Glomerular visceral epithelial cell (primary cell): ENCODE measurements around the gene TTC9C.
"Not testable (repeated sequence)": the region's sequence is repeated elsewhere in the genome, so short reads cannot be mapped to it uniquely, and the experiment has no call there.

Experiments used
- DNase-seq: peaks from one replicate; pipeline ENCODE4 v3.0.0-alpha.2; 2016; ENCODE audit errors: extremely low spot score

The TTC9C gene

GRCh38 chr11:62709247-62710000 lies 18.9 kb upstream of the TTC9C start:
- peak; percentile 69 for DNase-seq

GRCh38 chr11:62710001-62710345 lies 18.3 kb upstream of the TTC9C start:
- DNase-seq: no peak

GRCh38 chr11:62712276-62712812 lies 15.9 kb upstream of the TTC9C start:
- DNase-seq: no peak

- DNase-seq: no peak
Observed at GRCh38 chr11:62712861-62713260, 15.4 kb upstream of the TTC9C start.

GRCh38 chr11:62713343-62713742 lies 14.9 kb upstream of the TTC9C start:
- DNase-seq: peak; percentile 53

- no peak for DNase-seq
Observed at GRCh38 chr11:62715150-62716130, 12.8 kb upstream of the TTC9C start.

GRCh38 chr11:62716206-62716605 lies 12.1 kb upstream of the TTC9C start:
- DNase-seq: no peak

GRCh38 chr11:62716816-62717215 lies 11.5 kb upstream of the TTC9C start:
- DNase-seq: no peak

- no peak for DNase-seq
Observed at GRCh38 chr11:62719302-62719978, 8.8 kb upstream of the TTC9C start.

GRCh38 chr11:62721994-62722393 lies 6.3 kb upstream of the TTC9C start:
- no peak for DNase-seq

GRCh38 chr11:62724171-62724570 lies 4.1 kb upstream of the TTC9C start:
- no peak for DNase-seq

- no peak for DNase-seq
Observed at GRCh38 chr11:62725646-62726045, 2.6 kb upstream of the TTC9C start.

GRCh38 chr11:62726156-62726914 lies 2.0 kb upstream of the TTC9C start:
- DNase-seq: no peak

GRCh38 chr11:62726915-62727164 lies 1.4 kb upstream of the TTC9C start:
- no peak for DNase-seq

GRCh38 chr11:62727165-62727871 lies 968 bp upstream of the TTC9C start, which contains the start of gene HNRNPUL2:
TSS of gene HNRNPUL2 (minus strand) at chr11:62727457. CDS start at chr11:62727156, 301 bp downstream.
- peak; percentile 99 for DNase-seq

GRCh38 chr11:62727872-62728170 lies 465 bp upstream of the TTC9C start:
- peak; percentile 97 for DNase-seq

GRCh38 chr11:62730076-62730475 lies 1.8 kb downstream of the TTC9C start:
- DNase-seq: not testable (repeated sequence)

GRCh38 chr11:62732830-62733229 lies 4.5 kb downstream of the TTC9C start:
- no peak for DNase-seq

GRCh38 chr11:62737196-62737595 lies 8.9 kb downstream of the TTC9C start:
- DNase-seq: no peak

- no peak for DNase-seq
Observed at GRCh38 chr11:62747475-62748160, 19.3 kb downstream of the TTC9C start.
